ENCODE results near the gene RRAGB.

DNA sequence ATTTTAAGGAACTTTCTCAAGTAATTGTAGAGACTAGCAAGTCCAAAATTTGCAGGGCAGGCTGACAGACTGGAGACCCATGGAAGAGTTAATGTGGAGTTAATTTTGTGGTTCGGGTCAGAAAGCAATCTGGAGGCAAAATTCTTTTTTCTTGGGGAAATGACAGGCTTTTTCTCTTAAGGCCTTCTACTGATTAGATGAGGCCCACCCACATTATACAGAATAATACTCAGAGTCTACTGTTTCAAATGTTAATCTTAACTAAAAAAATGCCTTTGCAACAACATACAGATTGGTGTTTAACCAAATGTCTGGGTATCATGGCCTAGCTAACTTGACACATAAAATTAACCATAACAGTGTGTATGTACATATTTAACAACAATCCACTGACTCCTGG lies 32.7 kb downstream of the RRAGB start:
- TF ChIP-seq EZH2 (IDR thresholded peaks at IDR 0.05; ENCODE audit: low read depth), result no peak
- TF ChIP-seq, protein P1, sequence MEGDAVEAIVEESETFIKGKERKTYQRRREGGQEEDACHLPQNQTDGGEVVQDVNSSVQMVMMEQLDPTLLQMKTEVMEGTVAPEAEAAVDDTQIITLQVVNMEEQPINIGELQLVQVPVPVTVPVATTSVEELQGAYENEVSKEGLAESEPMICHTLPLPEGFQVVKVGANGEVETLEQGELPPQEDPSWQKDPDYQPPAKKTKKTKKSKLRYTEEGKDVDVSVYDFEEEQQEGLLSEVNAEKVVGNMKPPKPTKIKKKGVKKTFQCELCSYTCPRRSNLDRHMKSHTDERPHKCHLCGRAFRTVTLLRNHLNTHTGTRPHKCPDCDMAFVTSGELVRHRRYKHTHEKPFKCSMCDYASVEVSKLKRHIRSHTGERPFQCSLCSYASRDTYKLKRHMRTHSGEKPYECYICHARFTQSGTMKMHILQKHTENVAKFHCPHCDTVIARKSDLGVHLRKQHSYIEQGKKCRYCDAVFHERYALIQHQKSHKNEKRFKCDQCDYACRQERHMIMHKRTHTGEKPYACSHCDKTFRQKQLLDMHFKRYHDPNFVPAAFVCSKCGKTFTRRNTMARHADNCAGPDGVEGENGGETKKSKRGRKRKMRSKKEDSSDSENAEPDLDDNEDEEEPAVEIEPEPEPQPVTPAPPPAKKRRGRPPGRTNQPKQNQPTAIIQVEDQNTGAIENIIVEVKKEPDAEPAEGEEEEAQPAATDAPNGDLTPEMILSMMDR (conservative IDR thresholded peaks at IDR 0.05), result no peak
